AG08396 (cell line): ENCODE measurements around the gene CST9L.

ENCODE experiments used
- DNase-seq: peaks from one replicate; pipeline ENCODE4 v3.0.0; 2012; ENCODE audit warnings: low spot score, mixed read lengths

CST9L gene

DNA sequence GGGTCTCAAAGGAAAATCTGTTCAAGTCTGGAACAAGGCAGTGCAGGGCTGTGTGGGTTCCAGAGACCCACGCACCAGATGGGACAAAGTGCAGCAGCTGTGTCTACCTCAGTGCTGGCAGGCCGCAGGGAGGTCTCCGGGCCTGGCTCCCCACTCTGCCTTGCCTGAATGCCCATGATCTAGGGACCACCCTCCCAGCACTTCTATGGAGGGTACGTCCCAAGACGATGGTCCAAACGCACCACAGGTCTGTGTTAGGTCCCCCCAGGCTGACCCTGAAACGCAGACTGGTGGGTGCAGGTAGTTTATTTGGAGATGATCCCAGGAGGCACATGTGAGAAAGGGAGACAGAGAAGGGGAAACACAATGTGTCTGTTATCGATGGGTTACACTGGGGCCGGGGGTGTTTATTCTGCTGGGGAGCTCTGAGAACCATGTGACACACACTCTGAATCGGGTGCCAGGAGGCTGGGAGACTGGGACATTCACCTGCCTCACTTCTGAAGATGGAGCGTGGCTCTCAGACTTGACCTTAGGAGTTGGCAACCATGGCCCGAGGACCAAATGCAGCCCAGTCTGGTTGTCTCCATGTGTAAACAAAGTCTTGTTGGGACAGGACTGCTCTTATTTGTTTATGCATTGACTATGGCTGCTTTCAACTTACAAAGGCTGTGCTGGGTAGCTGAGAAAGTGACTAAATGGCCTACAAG, 21.7 kb downstream of the CST9L start:
- DNase-seq, result no peak

GRCh38 chr20:23544133-23544532, 24.2 kb downstream of the CST9L start:
- DNase-seq, result no peak

DNA sequence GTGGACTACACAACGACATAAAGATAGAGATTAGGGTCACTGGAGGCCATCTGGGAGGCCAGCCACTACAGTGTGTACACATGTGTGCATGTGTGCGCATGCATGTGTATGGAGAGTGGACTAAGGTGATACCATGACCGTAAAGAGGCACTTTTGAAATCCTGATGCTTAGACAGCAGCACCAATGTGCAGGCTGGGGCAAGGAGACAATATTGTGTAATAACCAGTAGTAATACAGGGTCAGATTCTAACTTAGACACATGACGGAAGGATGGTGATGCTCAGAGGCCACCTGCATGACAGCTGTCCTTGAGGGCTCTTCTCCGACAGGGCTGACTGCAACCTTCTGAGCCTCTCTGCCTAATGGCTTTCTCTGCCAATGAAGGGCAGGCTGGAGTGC, 25.5 kb downstream of the CST9L start:
- no peak for DNase-seq

DNA sequence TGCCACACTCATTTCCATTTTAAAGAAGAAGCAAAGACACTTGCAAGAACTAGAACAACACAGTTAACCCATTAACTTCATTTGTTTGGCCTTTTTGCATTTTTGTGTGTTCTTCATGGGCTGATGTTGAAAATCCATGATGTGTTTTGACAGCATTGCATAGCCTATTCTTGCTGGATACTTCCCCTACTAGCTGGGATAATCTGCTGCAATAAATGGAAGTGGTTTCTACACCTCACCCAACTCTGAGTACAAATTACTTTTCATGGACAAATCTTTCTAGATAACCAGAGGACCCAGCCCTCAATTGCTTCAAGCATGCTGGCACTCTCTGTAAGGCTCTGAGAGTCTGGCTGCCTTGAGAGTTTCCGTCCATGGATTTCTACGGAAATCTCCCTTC, 26.5 kb downstream of the CST9L start:
- no peak for DNase-seq

DNA sequence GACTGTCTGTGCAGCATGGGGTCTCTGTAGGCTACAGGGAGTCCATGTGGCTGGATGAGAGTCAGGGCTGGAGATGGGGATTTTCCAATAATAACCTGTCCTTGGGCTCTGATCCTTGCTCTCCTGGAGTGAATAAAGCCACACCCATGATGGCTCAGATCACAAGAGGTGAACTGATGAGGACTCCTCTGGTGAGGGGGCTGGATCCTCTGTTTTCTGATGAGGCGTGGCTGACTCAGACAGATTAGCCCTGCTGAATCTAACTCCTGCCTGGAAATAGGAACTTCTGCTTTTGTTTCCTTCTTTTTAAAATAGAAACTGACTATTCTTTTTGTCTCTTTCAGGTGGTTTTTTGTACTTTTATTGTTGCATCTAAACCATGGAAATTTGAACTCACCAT, 27.0 kb downstream of the CST9L start:
- DNase-seq, result no peak

DNA sequence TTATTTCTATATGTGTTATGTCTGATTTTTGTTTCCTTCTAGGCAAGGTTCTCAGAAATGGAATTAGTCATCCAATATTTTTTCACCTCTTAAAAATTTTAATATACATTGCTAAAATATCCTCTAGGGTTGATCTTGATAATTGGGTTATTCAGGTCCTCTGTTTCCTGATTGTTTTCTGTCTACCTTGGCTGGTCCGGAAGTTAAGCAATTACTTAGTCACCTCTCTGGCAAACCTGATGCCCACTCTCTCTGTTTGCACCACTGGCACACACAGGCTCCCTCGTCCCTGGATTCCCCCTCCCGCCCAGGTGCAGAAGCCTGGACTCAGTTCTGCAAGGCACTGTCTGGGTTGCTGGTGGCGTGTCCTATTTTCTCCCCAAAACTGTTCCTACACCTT, 27.7 kb downstream of the CST9L start:
- no peak for DNase-seq

DNA sequence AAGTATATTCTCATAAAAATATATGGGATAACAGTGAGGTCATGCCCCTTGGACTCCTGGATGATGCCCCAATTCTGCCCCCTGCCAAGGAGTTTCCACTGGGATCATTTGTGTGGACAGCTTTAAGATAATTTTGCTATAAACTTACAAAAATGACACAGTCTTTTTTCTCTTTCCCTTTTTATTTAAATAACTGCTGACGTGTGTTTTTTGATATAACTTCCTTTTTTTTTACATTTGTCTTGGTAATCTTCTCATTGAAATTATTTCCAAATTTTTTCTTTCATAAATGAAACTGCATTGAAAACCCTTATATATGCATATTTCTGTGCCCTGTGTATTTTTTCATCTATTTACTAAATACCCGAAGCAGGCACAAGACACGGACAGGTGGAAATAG, 31.3 kb downstream of the CST9L start:
- no peak for DNase-seq

- no peak for DNase-seq
Observed at GRCh38 chr20:23536328-23536974, 31.8 kb downstream of the CST9L start.

GRCh38 chr20:23534801-23535593, 33.3 kb downstream of the CST9L start:
- DNase-seq, result no peak

- no peak for DNase-seq
Observed at GRCh38 chr20:23533161-23533560, 35.1 kb downstream of the CST9L start.

DNA sequence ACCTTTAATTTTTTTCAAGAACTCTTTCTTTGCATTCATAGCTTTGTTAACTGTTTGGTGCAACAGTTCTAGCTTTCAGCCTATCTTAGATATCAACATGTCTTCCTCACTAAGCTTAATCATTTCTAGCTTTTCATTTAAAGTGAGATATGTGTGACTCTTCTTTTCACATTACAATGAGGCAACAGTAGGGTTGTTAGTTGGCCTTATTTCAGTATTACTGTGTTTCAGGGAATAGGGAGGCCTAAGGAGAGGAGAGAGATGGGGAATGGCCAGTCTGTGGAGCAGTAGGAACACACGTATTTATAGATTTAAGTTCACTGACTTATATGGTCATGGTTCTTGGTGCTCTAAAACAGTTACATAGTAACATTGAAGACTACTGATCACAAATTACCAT, 35.8 kb downstream of the CST9L start:
- no peak for DNase-seq

DNA sequence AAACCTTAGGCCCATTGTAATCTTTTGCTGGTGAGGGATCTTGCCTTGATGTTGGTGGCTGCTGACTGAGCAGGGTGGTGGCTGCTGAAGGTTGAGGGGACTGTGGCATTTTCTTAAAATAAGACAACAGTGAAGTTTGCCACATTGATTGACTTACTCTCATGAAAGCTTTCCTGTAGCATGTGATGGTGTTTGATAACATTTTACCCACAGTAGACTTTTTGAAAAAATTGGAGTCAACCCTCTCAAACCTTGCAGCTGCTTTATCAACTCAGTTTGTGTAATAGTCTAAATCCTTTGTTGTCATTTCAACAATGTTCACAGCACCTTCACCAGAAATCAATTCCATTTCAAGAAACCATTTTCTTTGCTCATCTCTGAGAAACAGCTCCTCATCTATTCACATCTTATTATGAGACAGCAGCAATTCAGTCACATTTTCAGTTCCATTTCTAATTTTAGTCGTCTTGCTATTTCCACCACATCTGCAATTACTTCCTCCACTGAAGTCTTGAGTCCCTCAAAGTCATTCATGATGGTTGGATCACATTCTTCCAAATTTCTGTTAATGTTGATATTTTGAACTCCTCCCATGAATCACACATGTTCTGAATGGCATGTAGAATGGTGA, 37.2 kb downstream of the CST9L start:
- no peak for DNase-seq

DNA sequence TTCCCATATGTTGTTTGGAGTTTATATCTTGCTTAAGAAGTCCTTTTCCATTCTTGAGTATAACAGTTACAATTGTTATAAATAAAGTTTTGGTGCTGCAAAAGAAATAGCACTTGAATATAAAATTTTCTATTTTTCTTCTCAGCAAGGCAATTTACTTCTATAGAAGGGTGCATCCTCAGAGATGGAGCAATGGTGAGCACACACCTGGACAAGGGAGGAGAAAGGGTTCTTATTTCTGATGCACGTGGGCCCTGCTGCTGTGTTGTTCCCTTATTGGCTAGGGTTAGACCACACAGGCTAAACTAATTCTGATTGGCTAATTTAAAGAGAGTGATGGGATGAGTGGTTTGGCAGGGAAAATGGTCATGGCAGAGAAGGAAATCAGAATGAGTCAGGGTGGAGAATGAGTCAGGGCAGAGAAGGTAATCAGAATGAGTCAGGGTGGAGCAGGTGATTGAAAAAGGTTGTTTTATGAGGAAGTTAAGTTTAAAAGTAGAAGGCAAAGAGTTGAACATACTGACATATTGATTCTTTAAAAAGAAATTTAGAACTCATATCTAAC, 39.3 kb downstream of the CST9L start:
- DNase-seq, result no peak

DNA sequence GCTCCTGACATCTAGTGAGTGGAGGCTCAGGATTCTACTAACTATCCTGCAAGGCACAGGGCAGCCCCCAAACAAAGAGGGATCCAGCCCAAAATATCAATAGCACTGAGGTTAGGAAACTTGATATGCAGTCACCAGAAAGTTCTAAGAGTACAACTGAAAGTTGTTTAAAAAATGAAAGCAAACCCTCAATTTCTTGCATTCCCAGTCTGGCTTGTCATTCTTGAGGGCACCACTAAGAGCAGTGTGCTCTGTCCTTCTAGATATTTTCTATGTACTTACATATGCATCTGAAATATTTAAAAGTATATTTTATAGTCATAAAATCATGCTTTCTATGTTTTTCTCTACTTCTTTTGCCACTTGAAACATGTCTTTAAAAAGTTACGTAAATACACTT, 41.4 kb downstream of the CST9L start:
- no peak for DNase-seq

DNA sequence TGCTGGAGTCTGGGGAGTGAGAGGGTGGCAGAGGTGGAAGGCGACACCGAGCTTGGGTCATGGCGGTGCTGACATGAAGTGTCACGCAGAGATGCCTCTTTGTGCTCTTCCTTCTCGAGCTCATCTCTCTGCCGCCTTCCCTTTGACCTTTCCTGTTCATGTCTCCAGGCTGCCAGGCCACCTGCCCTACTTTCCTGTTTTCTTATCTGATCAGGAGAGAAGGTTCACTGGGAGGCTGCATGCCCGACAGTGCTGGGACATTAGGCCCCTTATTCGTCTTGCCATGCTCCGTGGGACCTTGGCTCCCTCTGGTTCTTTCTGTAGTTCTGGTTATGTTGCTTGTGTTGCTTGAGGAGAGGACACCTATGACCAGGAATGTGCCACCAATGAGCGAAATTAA, 44.1 kb downstream of the CST9L start:
- no peak for DNase-seq

GRCh38 chr20:23520185-23520584, 48.1 kb downstream of the CST9L start:
- no peak for DNase-seq

- DNase-seq, result no peak
Observed at GRCh38 chr20:23519556-23519955, 48.7 kb downstream of the CST9L start.

- DNase-seq, result no peak
Observed at GRCh38 chr20:23517719-23518118, 50.6 kb downstream of the CST9L start.

DNA sequence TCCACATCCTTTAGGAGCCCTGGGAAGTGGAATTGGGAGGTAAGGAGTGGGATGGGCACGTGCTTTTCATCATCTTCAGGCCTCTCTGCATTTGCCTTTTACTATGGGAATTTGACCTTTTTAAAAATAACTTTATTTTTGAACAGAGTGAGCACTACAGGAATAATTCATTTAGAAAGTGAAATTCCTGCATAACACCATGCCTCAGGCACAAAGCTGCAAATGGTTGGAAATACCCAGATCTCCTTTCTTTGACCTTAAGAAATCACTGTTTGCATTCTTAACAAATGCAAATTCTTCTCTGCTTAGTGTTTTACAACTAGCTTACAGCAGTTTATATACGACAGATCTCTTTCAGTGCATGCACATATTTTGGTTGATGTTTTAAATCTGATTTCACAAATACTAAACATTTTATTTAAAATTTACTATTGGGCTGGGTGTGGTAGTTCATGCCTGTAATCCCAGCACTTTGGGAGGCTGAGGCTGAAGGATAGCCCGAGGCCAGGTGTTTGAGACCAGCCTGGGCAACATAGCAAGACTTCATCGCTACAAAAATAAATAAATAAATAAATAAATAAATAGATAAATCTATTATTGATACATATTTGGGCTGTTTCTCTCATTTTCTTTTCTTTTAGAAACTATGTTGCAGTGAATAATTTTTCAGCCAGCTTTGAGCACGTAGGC, 52.9 kb downstream of the CST9L start:
- no peak for DNase-seq

GRCh38 chr20:23514848-23515247, 53.4 kb downstream of the CST9L start:
- no peak for DNase-seq
